ENCODE measurements around the gene TSPO.
"Not testable (repeated sequence)": the region's sequence is repeated elsewhere in the genome, so short reads cannot be mapped to it uniquely, and the experiment has no call there.

TSPO gene

GRCh38 chr22:43129426-43130425 is 21.6 kb upstream of the TSPO start:
- DNase-seq (ENCODE audit: extremely low read depth in 1 of 2, low read depth in 1 of 2) = no peak

GRCh38 chr22:43131773-43132501 is 19.4 kb upstream of the TSPO start:
- DNase-seq (ENCODE audit: extremely low read depth in 1 of 2, low read depth in 1 of 2) = no peak

- no peak for DNase-seq (ENCODE audit: extremely low read depth in 1 of 2, low read depth in 1 of 2)
Measured at GRCh38 chr22:43133401-43133800, 18.0 kb upstream of the TSPO start.

- DNase-seq (ENCODE audit: extremely low read depth in 1 of 2, low read depth in 1 of 2) = no peak
Measured at GRCh38 chr22:43134553-43134952, 16.8 kb upstream of the TSPO start.

GRCh38 chr22:43135565-43135964 is 15.8 kb upstream of the TSPO start:
- no peak for DNase-seq (ENCODE audit: extremely low read depth in 1 of 2, low read depth in 1 of 2)

GRCh38 chr22:43136255-43136654 is 15.1 kb upstream of the TSPO start:
- peak in 1 of 2 donors; percentile 27 for DNase-seq (ENCODE audit: extremely low read depth in 1 of 2, low read depth in 1 of 2)

GRCh38 chr22:43136801-43137200 is 14.6 kb upstream of the TSPO start:
- no peak for DNase-seq (ENCODE audit: extremely low read depth in 1 of 2, low read depth in 1 of 2)

GRCh38 chr22:43142880-43143562 is 8.3 kb upstream of the TSPO start, which contains the start of gene MCAT:
Gene MCAT, minus strand, starts transcription at chr22:43143398. Its CDS starts 50 bp downstream, at chr22:43143348.
- DNase-seq (ENCODE audit: extremely low read depth in 1 of 2, low read depth in 1 of 2) = peak in 1 of 2 donors; percentile 67

- no peak for DNase-seq (ENCODE audit: extremely low read depth in 1 of 2, low read depth in 1 of 2)
Measured at GRCh38 chr22:43144949-43145348, 6.4 kb upstream of the TSPO start.

GRCh38 chr22:43145371-43145770 is 6.0 kb upstream of the TSPO start:
- DNase-seq (ENCODE audit: extremely low read depth in 1 of 2, low read depth in 1 of 2) = not testable (repeated sequence)

- not testable (repeated sequence) for DNase-seq (ENCODE audit: extremely low read depth in 1 of 2, low read depth in 1 of 2)
Measured at GRCh38 chr22:43146332-43146731, 5.0 kb upstream of the TSPO start.

GRCh38 chr22:43147821-43148220 is 3.5 kb upstream of the TSPO start:
- no peak for DNase-seq (ENCODE audit: extremely low read depth in 1 of 2, low read depth in 1 of 2)

- no peak for DNase-seq (ENCODE audit: extremely low read depth in 1 of 2, low read depth in 1 of 2)
Measured at GRCh38 chr22:43148581-43148980, 2.8 kb upstream of the TSPO start.

- DNase-seq (ENCODE audit: extremely low read depth in 1 of 2, low read depth in 1 of 2) = no peak
Measured at GRCh38 chr22:43150731-43151206, 590 bp upstream of the TSPO start.

GRCh38 chr22:43152003-43152356 is 621 bp downstream of the TSPO start:
- DNase-seq (ENCODE audit: extremely low read depth in 1 of 2, low read depth in 1 of 2) = no peak

GRCh38 chr22:43152357-43153071 is 1.2 kb downstream of the TSPO start:
- peak in 1 of 2 donors; percentile 42 for DNase-seq (ENCODE audit: extremely low read depth in 1 of 2, low read depth in 1 of 2)

- no peak for DNase-seq (ENCODE audit: extremely low read depth in 1 of 2, low read depth in 1 of 2)
Measured at GRCh38 chr22:43153899-43154298, 2.5 kb downstream of the TSPO start.

- no peak for DNase-seq (ENCODE audit: extremely low read depth in 1 of 2, low read depth in 1 of 2)
Measured at GRCh38 chr22:43154887-43155536, 3.7 kb downstream of the TSPO start.

- no peak for DNase-seq (ENCODE audit: extremely low read depth in 1 of 2, low read depth in 1 of 2)
Measured at GRCh38 chr22:43155789-43156188, 4.4 kb downstream of the TSPO start.

GRCh38 chr22:43156413-43156812 is 5.1 kb downstream of the TSPO start:
- DNase-seq (ENCODE audit: extremely low read depth in 1 of 2, low read depth in 1 of 2) = no peak
